Progenitor cell of endocrine pancreas (in vitro differentiated cells): ENCODE measurements around the gene TESPA1. TPM values are rescaled to one million over a fixed set of nuclear protein-coding genes. Genes with fewer than 3 reads are reported as not detected.

Experiments used
- DNase-seq: peaks from one replicate; pipeline ENCODE4 v3.0.0; 2021; ENCODE audit warnings: low spot score; ENCODE audit not compliant: unreplicated experiment
- H3K27ac Mint-ChIP-seq: 2 replicates; pipeline ENCODE4 v1.8.0; 2021; ENCODE audit warnings: mild to moderate bottlenecking, moderate library complexity, mixed read lengths
- H3K27me3 Mint-ChIP-seq: 2 replicates; pipeline ENCODE4 v1.8.0; 2021; ENCODE audit warnings: mixed read lengths
- H3K36me3 Mint-ChIP-seq: 2 replicates; pipeline ENCODE4 v1.8.0; 2022; ENCODE audit warnings: mixed read lengths; ENCODE audit not compliant: insufficient read depth
- H3K4me1 Mint-ChIP-seq: 2 replicates; pipeline ENCODE4 v1.8.0; 2021; ENCODE audit warnings: low read depth, mixed read lengths
- H3K4me3 Mint-ChIP-seq: 2 replicates; pipeline ENCODE4 v1.8.0; 2021; ENCODE audit warnings: low read depth, mild to moderate bottlenecking, moderate library complexity, mixed read lengths
- H3K9me3 Mint-ChIP-seq: 2 replicates; pipeline ENCODE4 v1.8.0; 2021; ENCODE audit warnings: low read depth, mixed read lengths
- total RNA-seq: library from RNA; stranded (reverse); gene quantifications from 2 replicates; pipeline ENCODE4 v1.2.1, GENCODE V29; 2021
- TF ChIP-seq, protein P1 (sequence below): fragments of 200-600 bp; sonication (generic); IDR thresholded peaks from one replicate; pipeline ENCODE4 v1.5.0; 2021; ENCODE audit warnings: antibody characterized with exemption, mild to moderate bottlenecking; ENCODE audit not compliant: unreplicated experiment

The TESPA1 gene
- total RNA-seq, 1 donor from 2014 or later: not detected

GRCh38 chr12:54956322-54956721, 28.2 kb downstream of the TESPA1 start:
- Mint-ChIP-seq H3K4me1 (peaks cover 3% of the 10 kb centered on the region), H3K4me3 (no peak overlapping the region), H3K9me3 (no peaks in the 10 kb centered on the region), H3K27me3 (peaks cover 10% of the 10 kb centered on the region), H3K36me3 (no peaks in the 10 kb centered on the region), H3K27ac (no peak overlapping the region)
- TF ChIP-seq, protein P1, sequence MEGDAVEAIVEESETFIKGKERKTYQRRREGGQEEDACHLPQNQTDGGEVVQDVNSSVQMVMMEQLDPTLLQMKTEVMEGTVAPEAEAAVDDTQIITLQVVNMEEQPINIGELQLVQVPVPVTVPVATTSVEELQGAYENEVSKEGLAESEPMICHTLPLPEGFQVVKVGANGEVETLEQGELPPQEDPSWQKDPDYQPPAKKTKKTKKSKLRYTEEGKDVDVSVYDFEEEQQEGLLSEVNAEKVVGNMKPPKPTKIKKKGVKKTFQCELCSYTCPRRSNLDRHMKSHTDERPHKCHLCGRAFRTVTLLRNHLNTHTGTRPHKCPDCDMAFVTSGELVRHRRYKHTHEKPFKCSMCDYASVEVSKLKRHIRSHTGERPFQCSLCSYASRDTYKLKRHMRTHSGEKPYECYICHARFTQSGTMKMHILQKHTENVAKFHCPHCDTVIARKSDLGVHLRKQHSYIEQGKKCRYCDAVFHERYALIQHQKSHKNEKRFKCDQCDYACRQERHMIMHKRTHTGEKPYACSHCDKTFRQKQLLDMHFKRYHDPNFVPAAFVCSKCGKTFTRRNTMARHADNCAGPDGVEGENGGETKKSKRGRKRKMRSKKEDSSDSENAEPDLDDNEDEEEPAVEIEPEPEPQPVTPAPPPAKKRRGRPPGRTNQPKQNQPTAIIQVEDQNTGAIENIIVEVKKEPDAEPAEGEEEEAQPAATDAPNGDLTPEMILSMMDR: no peak
- DNase-seq: no peak

- H3K9me3 Mint-ChIP-seq: no peaks in the 10 kb centered on the region
- TF ChIP-seq, protein P1: no peak
Observed at GRCh38 chr12:54954801-54955200, 29.8 kb downstream of the TESPA1 start.

GRCh38 chr12:54954228-54954627, 30.3 kb downstream of the TESPA1 start:
- peaks cover 8% of the 10 kb centered on the region for H3K27me3 Mint-ChIP-seq
- TF ChIP-seq, protein P1: no peak
- no peak for DNase-seq
- H3K4me1 Mint-ChIP-seq: peaks cover 3% of the 10 kb centered on the region
- H3K9me3 Mint-ChIP-seq: no peaks in the 10 kb centered on the region
- H3K4me3 Mint-ChIP-seq: no peak overlapping the region
- no peaks in the 10 kb centered on the region for H3K36me3 Mint-ChIP-seq
- no peak overlapping the region for H3K27ac Mint-ChIP-seq

More at GRCh38 chr12:54954801-54955200, 29.8 kb downstream of the TESPA1 start:
- H3K27ac Mint-ChIP-seq: no peak overlapping the region
- H3K4me1 Mint-ChIP-seq: peaks cover 3% of the 10 kb centered on the region
- no peak overlapping the region for H3K4me3 Mint-ChIP-seq
- H3K36me3 Mint-ChIP-seq: no peaks in the 10 kb centered on the region
- DNase-seq: no peak
- H3K27me3 Mint-ChIP-seq: peaks cover 13% of the 10 kb centered on the region

DNA sequence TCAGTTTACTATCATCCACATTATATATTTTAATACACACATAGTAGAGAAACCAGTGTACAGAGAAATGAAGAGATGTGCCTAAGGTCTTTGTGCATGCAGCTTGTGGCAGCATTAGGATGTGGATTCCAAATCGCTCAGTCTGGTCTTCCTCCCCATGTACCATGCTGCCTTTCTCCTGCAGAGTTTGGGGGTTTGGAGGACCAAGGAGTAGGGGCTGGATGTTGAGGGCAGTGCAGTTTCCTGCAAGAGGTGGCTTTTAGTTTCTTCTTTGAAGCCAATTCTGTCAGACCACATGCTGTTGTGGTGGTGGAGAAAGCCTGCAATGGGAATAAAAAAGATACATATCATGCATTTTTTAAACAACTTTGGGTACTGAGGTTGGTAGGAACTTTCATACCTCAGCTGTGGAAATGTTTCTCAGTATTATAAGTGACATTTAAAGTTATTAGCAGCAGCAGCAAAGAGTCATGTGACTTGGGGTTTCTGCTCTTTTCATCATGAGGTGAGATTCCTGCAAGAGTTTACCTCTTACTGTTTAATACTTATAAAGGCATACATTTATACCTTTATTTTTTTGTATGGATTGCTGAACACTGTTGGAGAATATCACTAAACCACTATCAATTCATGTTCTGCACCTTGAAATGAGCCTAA, 34.4 kb downstream of the TESPA1 start:
- Mint-ChIP-seq H3K36me3 (no peaks in the 10 kb centered on the region), H3K4me3 (no peak overlapping the region), H3K9me3 (no peaks in the 10 kb centered on the region), H3K27ac (no peak overlapping the region), H3K4me1 (no peaks in the 10 kb centered on the region), H3K27me3 (peaks cover 17% of the 10 kb centered on the region)
- no peak for DNase-seq
- TF ChIP-seq, protein P1: no peak

DNA sequence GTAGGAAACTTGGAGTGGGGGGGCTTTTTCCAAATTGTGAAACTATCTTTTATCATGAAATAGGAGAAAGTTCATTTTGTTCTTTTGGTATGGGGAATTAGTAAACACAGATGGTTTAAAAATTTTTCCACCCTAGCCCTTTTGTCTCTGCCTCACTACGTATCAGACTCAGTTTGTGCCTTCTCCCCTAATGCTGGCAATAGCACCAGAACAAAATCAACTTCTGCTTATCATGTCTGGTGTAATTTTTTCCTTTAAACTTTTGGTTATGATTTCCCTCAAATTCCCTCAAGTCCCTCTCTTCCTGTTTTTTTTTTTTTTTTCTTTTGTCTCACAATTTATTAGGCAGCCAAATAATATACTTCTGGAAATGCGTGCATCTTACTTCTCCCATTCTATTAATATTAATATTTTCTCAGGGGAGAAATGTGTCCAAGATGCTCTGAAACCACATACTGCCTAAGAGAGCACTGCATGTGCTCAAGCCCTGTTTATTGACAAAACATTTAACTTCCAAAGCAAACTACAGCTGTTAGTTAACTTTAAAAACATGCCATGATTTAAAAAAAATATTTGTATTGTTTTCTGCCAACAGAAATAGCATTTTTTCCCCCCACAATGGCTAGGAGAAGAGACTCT, 35.4 kb downstream of the TESPA1 start:
- TF ChIP-seq, protein P1: no peak
- peaks cover 17% of the 10 kb centered on the region for H3K27me3 Mint-ChIP-seq
- DNase-seq: no peak
- H3K4me3 Mint-ChIP-seq: no peak overlapping the region
- no peaks in the 10 kb centered on the region for H3K36me3 Mint-ChIP-seq
- no peaks in the 10 kb centered on the region for H3K4me1 Mint-ChIP-seq
- no peaks in the 10 kb centered on the region for H3K9me3 Mint-ChIP-seq
- no peak overlapping the region for H3K27ac Mint-ChIP-seq
